Measurements from ENCODE around the gene SLC9B2.
"Not testable (repeated sequence)": the region's sequence is repeated elsewhere in the genome, so short reads cannot be mapped to it uniquely, and the experiment has no call there.

The SLC9B2 gene

DNA sequence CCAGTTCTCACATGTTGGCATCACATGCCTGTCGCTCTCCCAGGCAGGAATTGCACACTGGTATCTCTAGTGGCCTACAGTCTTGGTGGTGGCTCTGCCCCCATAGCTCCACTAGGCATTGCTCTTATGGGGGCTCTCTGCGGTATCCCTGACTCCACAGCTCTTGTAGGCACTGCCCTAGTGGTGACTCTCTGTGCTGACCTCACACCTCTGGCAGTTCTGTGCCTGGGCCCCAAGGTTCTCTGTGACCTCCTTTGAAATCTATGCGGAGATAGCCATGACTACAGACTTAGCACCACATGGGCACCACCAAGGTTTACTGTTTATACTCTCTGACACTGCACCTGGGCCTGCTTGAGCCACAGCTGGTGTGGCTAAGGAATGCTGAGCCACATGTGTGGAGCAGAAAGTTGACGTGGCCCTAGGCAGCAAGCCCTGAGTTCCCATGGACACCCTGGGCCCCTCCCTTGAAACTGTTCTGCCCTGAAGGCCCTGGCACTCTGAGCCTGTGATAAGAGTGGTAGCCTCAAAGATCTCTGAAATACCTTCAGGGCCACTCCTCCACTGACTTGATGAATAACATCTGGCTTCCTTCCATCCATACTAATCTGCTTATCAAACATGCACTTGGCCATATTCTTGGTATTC is 65.1 kb downstream of the SLC9B2 start:
- TF ChIP-seq, protein P1, sequence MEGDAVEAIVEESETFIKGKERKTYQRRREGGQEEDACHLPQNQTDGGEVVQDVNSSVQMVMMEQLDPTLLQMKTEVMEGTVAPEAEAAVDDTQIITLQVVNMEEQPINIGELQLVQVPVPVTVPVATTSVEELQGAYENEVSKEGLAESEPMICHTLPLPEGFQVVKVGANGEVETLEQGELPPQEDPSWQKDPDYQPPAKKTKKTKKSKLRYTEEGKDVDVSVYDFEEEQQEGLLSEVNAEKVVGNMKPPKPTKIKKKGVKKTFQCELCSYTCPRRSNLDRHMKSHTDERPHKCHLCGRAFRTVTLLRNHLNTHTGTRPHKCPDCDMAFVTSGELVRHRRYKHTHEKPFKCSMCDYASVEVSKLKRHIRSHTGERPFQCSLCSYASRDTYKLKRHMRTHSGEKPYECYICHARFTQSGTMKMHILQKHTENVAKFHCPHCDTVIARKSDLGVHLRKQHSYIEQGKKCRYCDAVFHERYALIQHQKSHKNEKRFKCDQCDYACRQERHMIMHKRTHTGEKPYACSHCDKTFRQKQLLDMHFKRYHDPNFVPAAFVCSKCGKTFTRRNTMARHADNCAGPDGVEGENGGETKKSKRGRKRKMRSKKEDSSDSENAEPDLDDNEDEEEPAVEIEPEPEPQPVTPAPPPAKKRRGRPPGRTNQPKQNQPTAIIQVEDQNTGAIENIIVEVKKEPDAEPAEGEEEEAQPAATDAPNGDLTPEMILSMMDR (conservative IDR thresholded peaks at IDR 0.05; ENCODE audit: low read depth, low read length), result no peak
- peak; percentile 66 for DNase-seq (ENCODE audit: low read depth)
- H3K4me3 ChIP-seq (ENCODE audit: low read length), result no peak overlapping the region

DNA sequence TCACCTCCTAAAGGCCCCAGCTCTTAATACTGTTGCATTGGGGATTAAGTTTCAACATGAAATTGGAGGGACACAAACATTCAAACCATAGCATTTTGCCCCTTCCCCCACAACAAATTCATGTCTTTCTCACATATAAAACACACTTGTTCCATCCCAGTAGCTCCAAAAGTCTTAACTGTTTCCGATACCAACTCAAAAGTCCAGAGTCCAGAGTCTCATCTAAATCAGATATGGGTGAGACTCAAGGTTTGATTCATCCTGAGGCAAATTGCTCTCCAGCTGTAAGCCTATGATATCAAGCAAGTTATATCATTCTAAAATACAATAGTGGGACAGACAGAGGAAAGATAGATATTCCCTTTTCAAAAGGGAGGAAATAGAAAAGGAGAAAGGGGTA is 65.8 kb downstream of the SLC9B2 start:
- TF ChIP-seq, protein P1 (conservative IDR thresholded peaks at IDR 0.05; ENCODE audit: low read depth, low read length), result no peak
- no peak overlapping the region for H3K4me3 ChIP-seq (ENCODE audit: low read length)
- no peak for DNase-seq (ENCODE audit: low read depth)

DNA sequence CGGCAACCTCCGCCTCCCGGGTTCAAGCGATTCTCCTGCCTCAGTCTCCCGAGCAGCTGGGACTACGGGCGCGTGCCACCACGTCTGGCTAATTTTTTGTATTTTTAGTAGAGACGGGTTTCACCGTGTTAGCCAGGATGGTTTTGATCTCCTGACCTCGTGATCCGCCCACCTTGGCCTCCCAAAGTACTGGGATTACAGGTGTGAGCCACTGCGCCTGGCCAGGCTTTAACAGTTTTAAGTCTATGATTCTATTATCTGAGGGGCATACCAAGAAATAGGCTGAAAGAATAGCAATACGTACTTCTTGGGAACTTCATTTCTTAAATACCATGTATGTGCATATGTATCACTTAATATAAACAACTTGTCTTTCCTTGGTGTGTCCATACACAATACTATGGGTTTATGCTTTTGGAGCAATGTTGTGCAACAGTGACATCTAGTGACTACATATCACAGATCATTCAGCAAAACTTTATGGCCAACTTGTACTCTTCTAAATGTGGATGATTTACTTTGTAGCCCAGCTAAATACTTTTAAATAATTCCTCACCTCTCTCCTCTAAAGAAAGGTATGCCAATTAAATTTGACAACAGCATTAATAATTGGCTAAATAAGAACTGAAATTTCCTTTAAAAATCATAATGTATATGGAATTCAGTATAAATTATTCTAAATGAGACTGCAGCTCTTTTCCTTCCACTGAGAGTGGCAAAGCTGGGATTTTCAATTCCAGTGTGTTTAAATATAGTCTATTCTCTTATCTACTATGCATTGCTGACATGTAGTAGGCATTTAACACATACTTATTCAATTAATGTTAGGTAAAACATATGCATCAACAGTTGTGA is 67.5 kb downstream of the SLC9B2 start:
- TF ChIP-seq, protein P1 (conservative IDR thresholded peaks at IDR 0.05; ENCODE audit: low read depth, low read length), result peak; percentile 70
- H3K4me3 ChIP-seq (ENCODE audit: low read length), result no peak overlapping the region
- peak; percentile 44 for DNase-seq (ENCODE audit: low read depth)

DNA sequence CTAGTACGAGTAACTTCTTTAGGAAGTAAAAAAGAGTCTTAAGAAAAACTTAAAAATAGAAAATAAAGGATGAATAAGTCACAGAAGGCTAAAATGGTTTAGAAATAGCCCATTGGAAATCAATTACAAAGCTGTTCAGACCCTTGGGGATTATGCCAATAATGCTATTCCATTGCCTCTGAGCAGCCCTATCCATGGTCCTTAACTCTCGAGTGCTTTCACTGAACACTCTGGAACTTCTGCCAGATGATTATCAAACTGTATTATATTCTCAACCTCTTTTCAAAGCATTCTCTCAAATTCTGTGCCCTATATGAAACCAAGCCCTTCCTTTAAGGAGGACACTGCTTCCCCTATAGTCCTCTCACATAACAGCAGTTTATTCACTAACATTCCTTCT is 74.0 kb downstream of the SLC9B2 start:
- no peak overlapping the region for H3K4me3 ChIP-seq (ENCODE audit: low read length)
- no peak for DNase-seq (ENCODE audit: low read depth)
- TF ChIP-seq, protein P1 (conservative IDR thresholded peaks at IDR 0.05; ENCODE audit: low read depth, low read length), result no peak

DNA sequence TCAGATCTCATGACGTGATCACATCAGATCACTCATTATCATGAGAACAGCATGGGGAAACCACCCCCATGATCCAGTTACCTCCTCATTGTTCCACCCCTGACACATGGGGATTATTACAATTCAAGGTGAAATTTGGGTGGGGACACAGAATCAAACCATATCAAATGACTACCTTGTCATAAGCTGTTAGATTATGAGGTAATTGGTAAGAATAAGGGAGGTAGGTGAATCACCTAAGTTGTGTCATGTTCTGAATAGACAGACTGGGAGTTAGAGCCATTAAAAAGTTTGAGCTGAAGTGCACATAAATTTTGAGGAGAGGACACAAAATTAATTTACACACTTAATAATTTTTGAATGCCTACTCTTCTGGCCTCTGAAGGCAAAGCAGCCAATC is 81.8 kb downstream of the SLC9B2 start:
- no peak overlapping the region for H3K4me3 ChIP-seq (ENCODE audit: low read length)
- DNase-seq (ENCODE audit: low read depth), result no peak
- TF ChIP-seq, protein P1 (conservative IDR thresholded peaks at IDR 0.05; ENCODE audit: low read depth, low read length), result no peak

DNA sequence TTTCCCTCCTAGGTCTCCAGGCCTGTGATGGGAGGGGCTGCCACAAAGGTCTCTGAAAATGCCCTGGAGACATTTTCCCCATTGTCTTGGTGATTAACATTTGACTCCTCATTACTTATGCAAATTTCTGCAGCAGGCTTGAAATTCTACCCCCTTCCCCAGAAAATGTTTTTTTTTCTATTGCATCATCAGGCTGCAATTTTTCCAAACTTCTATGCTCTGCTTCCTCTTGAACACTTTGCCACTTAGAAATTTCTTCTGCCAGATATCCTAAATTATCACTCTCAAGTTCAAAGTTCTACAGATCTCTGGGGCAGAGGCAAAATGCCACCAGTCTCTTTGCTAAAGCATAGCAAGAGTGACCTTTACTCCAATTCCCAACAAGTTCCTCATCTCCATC is 82.6 kb downstream of the SLC9B2 start:
- not testable (repeated sequence) for DNase-seq (ENCODE audit: low read depth)

DNA sequence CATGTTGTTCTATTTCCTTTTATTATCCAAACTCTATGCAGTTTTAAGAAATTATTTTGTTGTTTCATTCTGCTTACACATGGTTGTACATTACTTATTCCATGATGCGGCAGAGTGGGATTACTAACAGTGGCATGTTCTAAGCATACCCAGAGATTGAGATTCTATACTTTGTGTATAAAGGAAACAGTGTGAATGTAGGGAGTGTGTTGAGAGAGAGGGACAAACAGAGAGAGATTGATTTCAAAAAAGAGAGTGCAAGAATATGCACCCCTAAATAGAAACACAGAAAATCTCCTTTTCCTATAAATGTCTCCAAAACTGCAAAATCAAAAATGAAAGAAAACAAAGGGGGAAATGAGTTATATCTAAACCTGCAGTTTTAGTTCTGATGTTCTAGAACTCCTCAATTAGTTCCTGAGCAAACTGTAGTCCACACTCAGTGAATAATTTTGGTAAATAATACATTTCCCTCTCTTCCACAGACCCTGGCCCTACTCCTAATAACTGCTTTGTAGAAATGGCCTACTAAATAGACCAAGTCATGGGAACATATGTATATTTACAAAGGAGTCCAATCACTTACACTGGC is 88.0 kb downstream of the SLC9B2 start:
- H3K4me3 ChIP-seq (ENCODE audit: low read length), result no peak overlapping the region
- TF ChIP-seq, protein P1 (conservative IDR thresholded peaks at IDR 0.05; ENCODE audit: low read depth, low read length), result no peak
- DNase-seq (ENCODE audit: low read depth), result no peak

More for the DNA sequence above, 82.6 kb downstream of the SLC9B2 start:
- not testable (repeated sequence) for H3K4me3 ChIP-seq (ENCODE audit: low read length)
